Adipose tissue (tissue), 3 donors: ENCODE data around the gene C19orf33. TPM values are rescaled to one million over a fixed set of nuclear protein-coding genes. Genes with fewer than 3 reads are reported as not detected.

Experiments
- H3K27ac ChIP-seq: one replicate; pipeline ENCODE4 v1.5.1; 2013; ENCODE audit warnings: low read depth, low read length
- WGBS, 3 donors: extraction: QIAGEN DNeasy Blood & Tissue Kit; methylation state at CpG; one replicate each; pipeline ENCODE4 v1.1.7; 2013; 5-methylcytosine and 5-hydroxymethylcytosine counted together
- polyA plus RNA-seq, 3 donors: library from polyadenylated mRNA; stranded (reverse); fragments of 200-250 nt; gene quantifications; one replicate each; pipeline ENCODE4 v1.2.3, GENCODE V29; 2013
- donor health status: healthy with polysubstance abuse.
- donor health status: Bipolar disorder and iron deficiency.
- donor health status: healthy.

Gene C19orf33
- polyA plus RNA-seq, 3 donors, result 3.5 to 41.2 (median 27.2) TPM

- no peak overlapping the region for H3K27ac ChIP-seq
- 30 to 65% (median 64%) methylated on average over 27 to 29 of the region's 29 CpGs for WGBS, 3 donors
Measured at GRCh38 chr19:38304866-38305429, 897 bp downstream of the C19orf33 start.

DNA sequence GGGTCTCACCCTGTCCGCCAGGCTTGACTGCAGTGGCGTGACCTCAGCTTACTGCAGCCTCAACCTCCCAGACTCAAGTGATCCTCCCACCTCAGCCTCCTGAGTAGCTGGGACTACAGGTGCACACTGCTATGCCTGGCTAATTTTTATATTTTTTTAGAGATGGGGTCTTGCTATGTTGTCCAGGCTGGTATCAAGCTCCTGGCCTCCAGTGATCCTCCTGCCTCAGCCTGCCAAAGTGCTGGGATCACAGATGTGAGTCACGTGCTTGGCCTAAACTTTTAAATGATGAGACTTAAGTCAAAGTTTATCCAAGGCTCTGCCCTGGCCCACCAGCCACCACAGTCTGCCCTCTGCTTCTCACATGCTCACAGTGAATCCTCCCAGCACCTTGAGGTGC lies 2.2 kb downstream of the C19orf33 start:
- H3K27ac ChIP-seq, result no peak overlapping the region
- 92% methylated on average over 3 of the region's 3 CpGs for WGBS, 3 donors

GRCh38 chr19:38307076-38307475 lies 3.0 kb downstream of the C19orf33 start:
- 93 to 94% (median 94%) methylated on average over 4 of the region's 4 CpGs for WGBS, 3 donors
- H3K27ac ChIP-seq, result no peak overlapping the region

- no peak overlapping the region for H3K27ac ChIP-seq
- WGBS, 3 donors, result 90 to 95% (median 93%) methylated on average over 8 of the region's 8 CpGs
Measured at GRCh38 chr19:38307597-38307996, 3.5 kb downstream of the C19orf33 start.

DNA sequence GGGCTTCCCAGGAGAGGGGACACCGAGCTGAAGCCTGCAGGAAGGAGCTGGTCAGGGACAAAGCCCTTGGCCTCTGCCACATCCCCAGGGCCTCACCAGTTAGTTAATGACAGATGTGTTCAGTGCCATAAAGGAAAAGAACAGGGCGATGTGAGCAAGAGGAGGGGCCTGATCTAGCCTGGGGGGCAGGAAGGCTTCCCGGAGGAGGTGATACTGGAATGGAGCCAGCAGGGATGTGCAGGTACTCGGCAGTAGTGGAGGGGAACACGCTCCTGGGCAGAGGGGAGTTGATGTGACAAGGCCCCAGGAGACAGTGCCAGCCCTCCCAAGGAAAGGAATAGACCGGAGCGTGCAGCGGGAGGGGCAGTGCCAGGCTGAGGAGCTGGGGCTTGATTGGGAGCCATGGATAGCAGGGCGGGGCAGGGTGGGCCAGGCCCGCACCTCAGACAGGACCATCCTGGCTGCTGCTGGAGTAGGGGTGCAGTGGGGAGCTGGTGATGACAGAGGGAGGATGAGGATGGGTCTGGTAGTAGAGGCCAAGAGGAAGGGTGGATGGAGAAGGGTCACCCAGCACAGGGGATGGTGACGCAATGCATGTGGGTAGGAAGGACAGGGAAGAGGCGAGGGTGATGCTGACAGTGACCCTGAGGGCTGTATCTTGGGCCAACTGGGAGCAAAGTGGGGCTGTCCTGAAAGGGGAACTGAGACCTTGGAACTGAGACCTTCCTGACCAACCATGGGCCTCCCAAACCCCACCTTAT lies 4.1 kb downstream of the C19orf33 start:
- WGBS, 3 donors, result 89 to 93% (median 92%) methylated on average over 12 of the region's 12 CpGs
- H3K27ac ChIP-seq, result no peak overlapping the region

DNA sequence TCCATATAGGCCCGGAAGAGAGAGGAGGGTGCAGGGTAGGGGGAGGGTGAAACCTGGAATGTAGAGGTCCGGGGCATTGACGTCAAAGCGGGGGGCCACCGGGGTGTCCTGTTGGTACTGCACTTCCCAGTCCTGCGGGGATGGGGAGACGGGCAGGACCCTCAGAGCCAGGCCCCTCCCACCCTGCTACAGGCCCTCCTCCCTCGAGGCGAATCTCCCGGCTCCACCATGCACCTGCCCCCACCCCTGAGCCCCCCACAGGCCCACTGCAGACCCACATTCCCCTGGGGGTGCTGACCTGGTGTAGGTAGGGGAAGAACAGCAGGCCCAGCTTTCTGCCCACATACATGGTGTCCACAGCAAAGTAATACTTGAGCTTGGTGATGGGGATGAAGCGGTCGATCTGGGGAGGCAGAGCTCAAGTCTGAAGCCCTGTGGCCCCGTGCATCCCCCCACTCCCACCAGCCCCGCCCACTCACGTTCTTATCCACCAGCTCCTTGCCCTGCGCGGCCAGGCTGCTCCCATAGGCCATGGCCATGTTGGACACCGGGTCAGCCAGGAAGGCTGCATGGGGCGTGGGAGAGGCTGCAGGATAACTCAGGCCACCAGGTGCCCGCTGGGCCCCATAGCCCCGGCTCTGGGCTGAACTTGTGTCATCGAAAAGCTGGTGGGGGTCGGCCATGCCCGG lies 5.0 kb downstream of the C19orf33 start:
- 87 to 93% (median 92%) methylated on average over 24 of the region's 24 CpGs for WGBS, 3 donors
- no peak overlapping the region for H3K27ac ChIP-seq

DNA sequence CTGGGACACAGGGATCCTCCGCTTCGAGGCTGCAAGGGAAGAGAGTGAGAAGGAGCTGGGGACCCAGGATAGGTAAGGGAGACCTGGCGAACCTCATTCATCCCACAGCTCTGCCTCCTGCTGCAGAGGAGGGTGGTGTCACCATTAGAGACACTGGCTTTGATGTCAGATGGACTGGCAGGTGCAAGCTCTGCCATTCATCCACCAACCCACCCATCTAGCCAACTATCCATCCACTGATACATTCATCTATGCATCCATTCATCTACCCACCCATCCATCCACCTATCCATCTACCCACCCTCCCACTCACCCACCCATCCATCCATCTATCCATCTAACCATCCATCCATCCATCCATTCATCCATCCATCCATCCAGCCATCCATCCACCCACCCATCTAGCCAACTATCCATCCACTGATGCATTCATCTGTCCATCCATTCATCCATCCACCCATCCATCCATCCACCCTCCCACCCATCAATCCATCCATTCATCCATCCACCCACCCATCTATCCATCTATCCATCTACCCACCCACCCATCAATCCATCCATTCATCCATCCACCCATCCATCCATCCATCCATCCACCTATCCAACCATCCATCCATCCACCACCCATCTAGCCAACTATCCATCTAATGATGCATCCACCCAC lies 5.7 kb downstream of the C19orf33 start:
- H3K27ac ChIP-seq, result no peak overlapping the region
- 96 to 98% (median 97%) methylated on average over 3 of the region's 3 CpGs for WGBS, 3 donors

GRCh38 chr19:38310279-38310670 lies 6.2 kb downstream of the C19orf33 start:
- no peak overlapping the region for H3K27ac ChIP-seq
- 93 to 94% (median 94%) methylated on average over 2 of the region's 2 CpGs for WGBS, 3 donors

DNA sequence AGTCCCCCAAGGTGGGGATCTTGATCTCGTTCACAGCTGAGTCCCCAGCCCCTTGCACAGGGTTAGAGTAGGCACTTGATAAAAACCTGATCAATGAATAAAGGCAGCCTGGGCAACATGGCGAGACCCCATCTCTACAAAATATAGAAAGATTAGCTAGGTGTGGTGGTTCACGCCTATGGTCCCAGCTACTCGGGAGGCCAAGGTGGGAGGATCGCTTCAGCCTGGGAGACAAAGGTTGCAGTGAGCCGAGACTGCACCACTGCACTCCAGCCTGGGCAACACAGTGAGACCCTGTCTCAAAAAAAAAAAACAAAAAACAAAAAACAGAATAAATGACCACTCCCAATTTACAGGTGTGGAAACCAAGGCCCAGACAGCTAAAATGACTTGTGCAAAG lies 6.9 kb downstream of the C19orf33 start:
- WGBS, 3 donors, result 87 to 99% (median 97%) methylated on average over 6 of the region's 6 CpGs

GRCh38 chr19:38315657-38316476 lies 11.8 kb downstream of the C19orf33 start, which contains the start of gene YIF1B:
Gene YIF1B (minus strand): TSS chr19:38315947. CDS start chr19:38315917, 30 bp downstream.
- H3K27ac ChIP-seq, result no peak within 1 kb of the TSS
- 0 to 1% (median 1%) methylated on average over 64 of the region's 64 CpGs for WGBS, 3 donors

More for the DNA sequence above, 6.9 kb downstream of the C19orf33 start:
- H3K27ac ChIP-seq, result no peak overlapping the region

GRCh38 chr19:38316477-38317067 lies 12.5 kb downstream of the C19orf33 start:
- H3K27ac ChIP-seq, result no peak overlapping the region
- 30 to 32% (median 31%) methylated on average over 8 of the region's 8 CpGs for WGBS, 3 donors

DNA sequence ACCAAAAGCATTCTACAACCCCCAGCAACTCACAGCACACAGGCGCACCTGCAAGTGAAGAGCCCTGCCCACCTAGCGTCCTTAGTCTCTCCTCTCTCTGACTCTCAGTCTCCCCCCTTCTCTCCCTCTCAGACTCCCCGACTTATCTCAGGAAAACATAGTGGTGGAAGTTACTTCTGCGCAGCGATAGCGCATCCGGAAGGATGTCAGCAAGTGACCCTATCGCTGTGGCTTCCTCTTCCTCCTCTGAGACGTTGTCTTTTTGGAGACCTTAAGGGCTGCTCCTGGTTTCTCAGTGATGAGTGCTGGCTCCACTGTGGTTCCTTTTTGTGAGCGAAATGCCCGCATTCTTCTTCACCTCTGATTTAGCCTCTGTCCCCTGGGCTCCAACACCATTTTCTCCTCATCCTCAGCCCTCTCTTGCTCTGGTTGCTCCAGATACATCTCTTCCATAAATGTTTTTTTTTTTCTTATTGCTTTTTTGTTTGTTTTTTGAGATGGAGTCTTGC lies 13.1 kb downstream of the C19orf33 start:
- H3K27ac ChIP-seq, result no peak overlapping the region
- 37 to 69% (median 38%) methylated on average over 11 of the region's 11 CpGs for WGBS, 3 donors

DNA sequence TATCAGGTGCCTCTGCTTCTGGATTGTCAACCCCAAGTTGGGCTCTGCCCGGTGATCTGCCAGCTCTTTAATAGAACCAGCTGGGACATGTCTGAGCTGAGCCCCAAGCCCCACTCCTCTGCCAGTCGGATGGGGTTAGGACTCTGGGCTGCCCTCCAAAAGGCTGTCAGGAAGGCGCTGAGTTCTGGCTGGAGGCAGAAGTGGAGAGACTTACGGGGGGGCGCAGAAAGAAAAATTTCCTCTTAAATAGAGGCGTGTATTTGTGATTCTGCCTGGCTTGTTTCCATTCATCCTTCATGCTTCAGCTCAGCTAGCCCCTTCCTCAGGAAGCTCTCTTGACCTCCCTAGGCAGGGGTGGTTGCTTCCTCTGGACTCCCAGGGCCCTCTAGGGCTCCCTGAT lies 14.6 kb downstream of the C19orf33 start:
- no peak overlapping the region for H3K27ac ChIP-seq

GRCh38 chr19:38319421-38320258 lies 15.6 kb downstream of the C19orf33 start, which contains the start of gene KCNK6:
Gene KCNK6 (plus strand): TSS chr19:38319845. CDS start chr19:38319951, 106 bp downstream.
- H3K27ac ChIP-seq, result no peak within 1 kb of the TSS
- WGBS, 3 donors, result 3 to 6% (median 5%) methylated on average over 70 to 76 of the region's 76 CpGs

More for the DNA sequence above, 14.6 kb downstream of the C19orf33 start:
- whole genome bisulfite sequencing, 3 donors, result 14 to 42% (median 34%) methylated on average over 6 of the region's 6 CpGs

DNA sequence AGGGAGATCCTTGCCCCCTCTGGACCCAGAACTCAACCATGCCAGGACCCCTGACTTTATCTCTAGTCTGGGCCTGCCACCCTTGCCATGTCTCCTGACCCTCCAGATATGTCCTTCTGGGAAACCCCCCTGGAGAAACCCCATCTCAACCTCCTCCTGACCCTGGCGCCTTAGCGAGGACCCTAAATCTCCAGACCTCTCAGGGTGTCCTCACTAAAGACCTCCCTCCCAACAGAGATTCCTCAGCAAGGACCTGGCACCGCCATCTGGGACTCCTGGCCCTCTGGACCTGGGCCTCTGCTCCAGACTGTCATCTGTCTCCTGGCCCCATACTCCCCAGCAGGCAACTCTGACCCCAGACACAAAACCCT lies 16.9 kb downstream of the C19orf33 start:
- no peak overlapping the region for H3K27ac ChIP-seq
- WGBS, 3 donors, result 89 to 95% (median 90%) methylated on average over 3 of the region's 3 CpGs

DNA sequence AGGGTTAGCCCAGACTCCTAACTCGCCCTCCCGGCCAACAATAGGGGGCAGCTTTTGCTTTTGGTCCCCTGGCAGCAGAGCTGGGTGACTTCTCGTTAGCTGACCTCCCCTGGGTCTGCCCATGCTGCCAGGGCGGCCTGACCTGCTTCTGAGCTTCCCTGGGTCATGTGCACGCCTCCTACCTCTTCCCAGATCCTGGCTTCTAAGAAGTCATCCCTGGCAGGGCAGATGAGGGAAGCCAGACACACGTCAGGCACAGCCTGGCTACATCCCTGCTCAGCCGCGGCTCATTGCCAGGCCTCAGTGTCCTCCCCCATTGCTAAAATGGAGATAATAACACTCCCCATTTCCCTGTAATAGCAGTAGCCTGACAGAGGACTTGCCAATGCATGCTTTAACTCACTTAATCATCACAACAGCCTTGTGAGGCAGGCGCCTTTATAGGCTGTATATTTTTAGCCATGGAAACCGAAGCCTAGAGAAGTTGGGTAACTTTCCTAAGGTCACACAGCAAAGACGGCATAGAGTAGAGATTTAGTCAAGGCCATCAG lies 17.7 kb downstream of the C19orf33 start:
- 46 to 55% (median 49%) methylated on average over 11 of the region's 11 CpGs for WGBS, 3 donors
- H3K27ac ChIP-seq, result no peak overlapping the region
